PC-9 (cell line): ENCODE results near the gene IQSEC3.

ENCODE experiments used
- EZH2 ChIP-seq: fragments of 200-600 bp; sonication (generic); IDR thresholded peaks from 2 replicates; pipeline ENCODE4 v1.8.0; 2017; ENCODE audit warnings: antibody characterized with exemption, low read depth
- TF ChIP-seq, protein P1 (sequence below): fragments of 200-600 bp; sonication (generic); conservative IDR thresholded peaks from 2 replicates; pipeline ENCODE4 v1.6.1; 2017; ENCODE audit warnings: mixed run types, antibody characterized with exemption, mild to moderate bottlenecking, moderate library complexity

DNA sequence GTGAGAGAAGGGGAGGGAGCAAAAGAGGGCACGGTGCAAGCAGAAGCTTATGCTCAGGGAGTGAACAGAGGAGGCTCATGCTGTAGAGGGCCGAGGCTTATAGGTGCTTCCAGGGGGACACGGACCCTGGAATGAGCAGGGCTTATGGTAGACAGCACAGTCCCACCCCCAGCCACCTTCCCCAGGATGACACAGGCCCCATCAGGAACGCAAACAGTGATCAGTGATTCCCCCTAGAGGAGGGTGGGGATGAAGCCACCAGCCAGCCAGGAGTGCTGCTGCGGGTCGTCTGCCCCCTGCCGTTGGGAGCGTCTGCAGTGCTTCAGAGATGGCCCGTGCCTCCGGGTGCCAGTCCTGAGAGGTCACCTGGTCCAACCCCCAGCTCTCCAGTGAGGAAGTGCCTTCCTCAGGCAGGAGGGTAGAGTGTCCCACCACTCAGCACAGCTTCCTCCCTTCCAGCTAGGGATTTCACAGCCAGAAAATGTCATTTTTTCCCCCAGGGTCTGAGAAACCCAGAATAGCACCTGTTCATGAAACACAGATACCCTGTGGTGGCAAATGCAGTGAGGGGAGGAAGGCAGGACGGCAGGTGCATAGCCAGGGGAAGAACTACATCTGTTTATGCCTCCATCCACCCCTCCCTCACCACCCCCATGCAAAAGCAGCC lies 86.6 kb downstream of the IQSEC3 start:
- TF ChIP-seq, protein P1, sequence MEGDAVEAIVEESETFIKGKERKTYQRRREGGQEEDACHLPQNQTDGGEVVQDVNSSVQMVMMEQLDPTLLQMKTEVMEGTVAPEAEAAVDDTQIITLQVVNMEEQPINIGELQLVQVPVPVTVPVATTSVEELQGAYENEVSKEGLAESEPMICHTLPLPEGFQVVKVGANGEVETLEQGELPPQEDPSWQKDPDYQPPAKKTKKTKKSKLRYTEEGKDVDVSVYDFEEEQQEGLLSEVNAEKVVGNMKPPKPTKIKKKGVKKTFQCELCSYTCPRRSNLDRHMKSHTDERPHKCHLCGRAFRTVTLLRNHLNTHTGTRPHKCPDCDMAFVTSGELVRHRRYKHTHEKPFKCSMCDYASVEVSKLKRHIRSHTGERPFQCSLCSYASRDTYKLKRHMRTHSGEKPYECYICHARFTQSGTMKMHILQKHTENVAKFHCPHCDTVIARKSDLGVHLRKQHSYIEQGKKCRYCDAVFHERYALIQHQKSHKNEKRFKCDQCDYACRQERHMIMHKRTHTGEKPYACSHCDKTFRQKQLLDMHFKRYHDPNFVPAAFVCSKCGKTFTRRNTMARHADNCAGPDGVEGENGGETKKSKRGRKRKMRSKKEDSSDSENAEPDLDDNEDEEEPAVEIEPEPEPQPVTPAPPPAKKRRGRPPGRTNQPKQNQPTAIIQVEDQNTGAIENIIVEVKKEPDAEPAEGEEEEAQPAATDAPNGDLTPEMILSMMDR, result peak; percentile 78
- no peak for TF ChIP-seq EZH2
